HepG2 (cell line): ENCODE results near the gene NME4. TPM values are rescaled to one million over a fixed set of nuclear protein-coding genes. Genes with fewer than 3 reads are reported as not detected.
A peak's percentile ranks its signal among the peaks of the same experiment; 100 is the strongest.

Experiments
- ATAD3A ChIP-seq: sonication (generic); formaldehyde crosslinking; IDR thresholded peaks from 2 replicates; pipeline ENCODE4 v1.4.0; 2020; ENCODE audit warnings: missing genetic modification reagents
- CAMTA2 ChIP-seq: sonication (generic); formaldehyde crosslinking; IDR thresholded peaks from 2 replicates; pipeline ENCODE4 v1.4.0; 2020; ENCODE audit warnings: mild to moderate bottlenecking, missing genetic modification reagents, borderline replicate concordance
- DBP ChIP-seq: sonication (generic); formaldehyde crosslinking; IDR thresholded peaks from 2 replicates; pipeline ENCODE4 v1.4.0; 2020; ENCODE audit warnings: missing genetic modification reagents; ENCODE audit errors: not compliant biosample characterization
- DZIP1 ChIP-seq: sonication (generic); formaldehyde crosslinking; IDR thresholded peaks from 2 replicates; pipeline ENCODE4 v1.5.0; 2020; ENCODE audit warnings: mild to moderate bottlenecking, missing genetic modification reagents
- GATA4 ChIP-seq: sonication (generic); IDR thresholded peaks from 2 replicates; pipeline ENCODE4 v1.6.1; 2016; ENCODE audit warnings: antibody characterized with exemption, low read depth, borderline replicate concordance
- MAX ChIP-seq: IDR thresholded peaks from 2 replicates; pipeline ENCODE4 v1.6.1; 2012; ENCODE audit warnings: inconsistent platforms
- NFAT5 ChIP-seq: sonication (generic); formaldehyde crosslinking; IDR thresholded peaks from 2 replicates; pipeline ENCODE4 v1.4.0; 2020; ENCODE audit warnings: missing genetic modification reagents
- NFYB ChIP-seq: sonication (generic); formaldehyde crosslinking; IDR thresholded peaks from 2 replicates; pipeline ENCODE4 v1.4.0; 2020; ENCODE audit warnings: missing genetic modification reagents
- PTBP1 ChIP-seq: fragments of 200-400 bp; formaldehyde crosslinking; IDR thresholded peaks from 2 replicates; pipeline ENCODE4 v1.6.1; 2018; ENCODE audit warnings: low read length, low read depth; ENCODE audit not compliant: poor library complexity, severe bottlenecking
- TCF7L2 ChIP-seq: IDR thresholded peaks from 2 replicates; pipeline ENCODE4 v1.6.1; 2011; ENCODE audit warnings: mild to moderate bottlenecking, low read depth, low read length, moderate library complexity
- THAP8 ChIP-seq: sonication (generic); formaldehyde crosslinking; IDR thresholded peaks from 2 replicates; pipeline ENCODE4 v1.5.1; 2020; ENCODE audit warnings: missing genetic modification reagents, mild to moderate bottlenecking, borderline replicate concordance
- ZBTB26 ChIP-seq: IDR thresholded peaks from 2 replicates; pipeline ENCODE4 v1.6.1; 2016; ENCODE audit warnings: missing compliant biosample characterization, missing genetic modification reagents, borderline replicate concordance
- ZFP36 ChIP-seq: fragments of 150-350 bp; IDR thresholded peaks from 2 replicates; pipeline ENCODE4 v1.6.1; 2018; ENCODE audit warnings: borderline replicate concordance, low read length, low read depth; ENCODE audit not compliant: partially characterized antibody
- ZNF101 ChIP-seq: sonication (generic); formaldehyde crosslinking; IDR thresholded peaks from 2 replicates; pipeline ENCODE4 v1.4.0; 2020; ENCODE audit warnings: mild to moderate bottlenecking, low read depth, missing genetic modification reagents, borderline replicate concordance
- ZNF253 ChIP-seq: sonication (generic); formaldehyde crosslinking; IDR thresholded peaks from 2 replicates; pipeline ENCODE4 v1.8.0; 2022; ENCODE audit warnings: mild to moderate bottlenecking, missing genetic modification reagents, borderline replicate concordance
- ZNF263 ChIP-seq: sonication (generic); formaldehyde crosslinking; IDR thresholded peaks from 2 replicates; pipeline ENCODE4 v1.4.0; 2020; ENCODE audit warnings: missing genetic modification reagents
- ZNF703 ChIP-seq: sonication (generic); formaldehyde crosslinking; IDR thresholded peaks from 2 replicates; pipeline ENCODE4 v1.5.1; 2020; ENCODE audit warnings: missing genetic modification reagents, mild to moderate bottlenecking, moderate library complexity, borderline replicate concordance
- polyA plus RNA-seq, 8 experiments: library from polyadenylated mRNA; depleted of rRNA in 3 of 8; stranded (reverse) in 7 of 8; unstranded in 1 of 8; fragments of >200 nt; fragmentation: Illumina TruSeq in 4 of 8; extraction: Trizol in 4 of 8; gene quantifications; 2 replicates each; pipeline versions ENCODE4 v1.2.1 to v1.2.3, GENCODE V29; 2011 to 2016; ENCODE audit warnings: low read depth in 4 of 8, missing spikeins in 1 of 8, mixed read lengths in 1 of 8; ENCODE audit not compliant: insufficient read depth in 1 of 8
- total RNA-seq, 5 experiments: library from RNA; depleted of rRNA; stranded (reverse); fragments of >200 nt; fragmentation: Illumina TruSeq; extraction: Trizol; gene quantifications; 2 replicates each; pipeline ENCODE4 v1.2.3, GENCODE V29; 2016; ENCODE audit warnings: low read depth in 1 of 5

Gene NME4
- total and polyA plus RNA-seq, 2 of the 13 experiments (the other 11 are each of a cell fraction or from before 2014, with no cell fraction given), result 121 to 263 TPM

GRCh38 chr16:396605-397004, 394 bp upstream of the NME4 start (continued):
- TF ChIP-seq DBP (CRISPR knock-in tag) (no peak), GATA4 (no peak), TCF7L2 (no peak), ZNF703 (CRISPR knock-in tag) (no peak), ZFP36 (no peak), ATAD3A (CRISPR knock-in tag) (no peak), ZNF253 (CRISPR knock-in tag) (no peak), ZNF101 (CRISPR knock-in tag) (no peak), THAP8 (no peak), ZNF263 (CRISPR knock-in tag) (no peak), NFYB (CRISPR knock-in tag) (no peak), ZBTB26 (no peak), NFAT5 (CRISPR knock-in tag) (no peak), CAMTA2 (CRISPR knock-in tag) (no peak), PTBP1 (no peak), MAX (peak; percentile 72), DZIP1 (no peak)
